Ishikawa (cell line): ENCODE measurements around the gene TMEM132D.

Experiments
- CEBPB ChIP-seq: IDR thresholded peaks from 2 replicates; pipeline ENCODE4 v1.6.1; 2012
- CREB1 ChIP-seq: IDR thresholded peaks from 2 replicates; pipeline ENCODE4 v1.6.1; 2012; ENCODE audit warnings: low read depth
- EGR1 ChIP-seq: IDR thresholded peaks from 2 replicates; pipeline ENCODE4 v1.6.1; 2012
- EP300 ChIP-seq: IDR thresholded peaks from 2 replicates; pipeline ENCODE4 v1.6.1; 2012; ENCODE audit warnings: borderline replicate concordance
- FOXM1 ChIP-seq: IDR thresholded peaks from 2 replicates; pipeline ENCODE4 v1.6.1; 2012; ENCODE audit warnings: low read depth, borderline replicate concordance
- NFIC ChIP-seq: IDR thresholded peaks from 2 replicates; pipeline ENCODE4 v1.6.1; 2012
- RAD21 ChIP-seq: IDR thresholded peaks from 2 replicates; pipeline ENCODE4 v1.6.1; 2012; ENCODE audit warnings: low read depth
- REST ChIP-seq: IDR thresholded peaks from 2 replicates; pipeline ENCODE4 v1.6.1; 2012; ENCODE audit warnings: low read depth, mild to moderate bottlenecking
- TAF1 ChIP-seq: IDR thresholded peaks from 2 replicates; pipeline ENCODE4 v1.6.1; 2012; ENCODE audit warnings: low read depth, mild to moderate bottlenecking
- TCF12 ChIP-seq: IDR thresholded peaks from 2 replicates; pipeline ENCODE4 v1.6.1; 2012; ENCODE audit warnings: low read depth
- TEAD4 ChIP-seq: IDR thresholded peaks from 2 replicates; pipeline ENCODE4 v1.6.1; 2012
- YY1 ChIP-seq: IDR thresholded peaks from 2 replicates; pipeline ENCODE4 v1.6.1; 2012; ENCODE audit warnings: low read depth
- ZBTB7A ChIP-seq: IDR thresholded peaks from 2 replicates; pipeline ENCODE4 v1.6.1; 2012; ENCODE audit warnings: low read depth
- TF ChIP-seq, protein P1 (sequence below): IDR thresholded peaks from 2 replicates; pipeline ENCODE4 v1.6.1; 2012
- TF ChIP-seq, protein P2 (sequence below): IDR thresholded peaks from 2 replicates; pipeline ENCODE4 v1.6.1; 2012

The TMEM132D gene

DNA sequence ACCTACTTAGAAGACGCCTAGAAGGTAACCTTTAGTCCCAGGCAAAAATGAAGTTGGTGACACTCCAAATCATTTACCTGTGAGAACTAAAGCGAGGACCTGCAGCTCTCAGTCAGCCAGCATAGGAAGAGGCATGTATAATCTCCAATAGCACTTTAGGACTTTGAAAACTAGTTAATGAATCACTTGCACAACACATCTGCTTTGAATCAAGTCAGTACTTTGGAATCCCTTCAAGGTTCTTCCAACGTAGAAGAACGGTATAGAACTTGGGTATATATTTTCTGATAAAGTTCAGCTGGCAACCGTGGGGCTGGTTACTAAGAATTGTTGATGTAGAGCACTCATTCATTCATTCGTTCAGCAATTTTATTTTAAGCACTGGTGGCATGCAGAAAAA, 251.9 kb downstream of the TMEM132D start:
- TF ChIP-seq CEBPB: no peak
- no peak for TF ChIP-seq TAF1
- TF ChIP-seq CREB1: no peak

DNA sequence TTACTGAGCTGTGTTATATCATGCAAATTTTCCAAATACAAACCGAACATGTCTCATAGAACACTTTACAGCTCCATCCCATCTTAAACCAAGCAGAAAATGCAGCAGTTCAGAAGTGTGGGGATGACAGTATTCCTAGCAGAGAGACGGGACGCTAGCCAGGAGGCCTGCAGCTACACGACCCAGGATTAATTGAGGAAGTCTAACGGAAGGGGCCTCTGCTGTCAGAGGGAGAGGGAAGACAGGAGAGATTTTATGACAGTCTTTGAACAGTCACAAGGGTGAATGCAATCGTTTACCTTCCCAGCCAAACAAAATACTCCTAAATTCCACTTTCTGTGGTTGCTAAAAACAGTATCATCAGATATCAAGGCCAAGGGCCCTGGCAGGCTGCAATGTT, 261.9 kb downstream of the TMEM132D start:
- TF ChIP-seq YY1: no peak
- TF ChIP-seq EGR1: no peak
- TF ChIP-seq, protein P1, sequence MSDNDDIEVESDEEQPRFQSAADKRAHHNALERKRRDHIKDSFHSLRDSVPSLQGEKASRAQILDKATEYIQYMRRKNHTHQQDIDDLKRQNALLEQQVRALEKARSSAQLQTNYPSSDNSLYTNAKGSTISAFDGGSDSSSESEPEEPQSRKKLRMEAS: no peak
- no peak for TF ChIP-seq TEAD4
- no peak for TF ChIP-seq RAD21
- no peak for TF ChIP-seq TAF1
- TF ChIP-seq TCF12: no peak
- no peak for TF ChIP-seq REST
- TF ChIP-seq, protein P2, sequence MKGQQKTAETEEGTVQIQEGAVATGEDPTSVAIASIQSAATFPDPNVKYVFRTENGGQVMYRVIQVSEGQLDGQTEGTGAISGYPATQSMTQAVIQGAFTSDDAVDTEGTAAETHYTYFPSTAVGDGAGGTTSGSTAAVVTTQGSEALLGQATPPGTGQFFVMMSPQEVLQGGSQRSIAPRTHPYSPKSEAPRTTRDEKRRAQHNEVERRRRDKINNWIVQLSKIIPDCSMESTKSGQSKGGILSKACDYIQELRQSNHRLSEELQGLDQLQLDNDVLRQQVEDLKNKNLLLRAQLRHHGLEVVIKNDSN: no peak
- TF ChIP-seq FOXM1: no peak
- no peak for TF ChIP-seq ZBTB7A
- no peak for TF ChIP-seq CEBPB
- no peak for TF ChIP-seq NFIC
- no peak for TF ChIP-seq CREB1
- TF ChIP-seq EP300: no peak

DNA sequence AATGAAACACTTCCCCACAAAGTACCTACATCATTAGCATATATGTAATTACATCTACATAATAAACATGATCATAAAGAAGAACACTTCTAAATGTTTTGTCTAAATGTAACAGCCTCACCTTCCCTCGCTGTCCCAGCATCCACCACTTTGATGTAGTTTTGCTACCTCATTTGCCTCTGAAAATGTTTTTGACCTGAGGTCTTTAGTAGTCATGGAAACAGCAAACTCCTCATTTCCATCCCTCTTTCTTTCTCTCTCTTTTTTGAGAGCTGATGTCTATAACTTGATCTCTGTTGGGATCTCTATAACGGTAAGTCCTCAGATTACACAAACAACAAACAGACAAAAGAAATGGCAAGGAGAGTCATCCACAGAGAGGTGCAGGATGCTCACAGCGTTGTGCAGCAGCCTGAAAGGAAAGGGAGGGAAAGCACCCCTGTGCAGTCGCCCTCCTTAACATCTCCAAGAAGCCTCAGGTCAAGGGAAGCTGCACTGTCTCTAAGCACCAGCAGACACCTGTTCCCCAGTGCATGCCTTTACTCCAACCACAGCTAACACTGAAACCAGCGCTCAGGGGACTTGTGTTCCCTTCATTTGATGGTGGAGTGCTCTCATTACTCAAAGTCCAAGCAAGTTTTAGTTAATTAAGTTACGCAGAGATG, 268.7 kb downstream of the TMEM132D start:
- TF ChIP-seq, protein P1: no peak

DNA sequence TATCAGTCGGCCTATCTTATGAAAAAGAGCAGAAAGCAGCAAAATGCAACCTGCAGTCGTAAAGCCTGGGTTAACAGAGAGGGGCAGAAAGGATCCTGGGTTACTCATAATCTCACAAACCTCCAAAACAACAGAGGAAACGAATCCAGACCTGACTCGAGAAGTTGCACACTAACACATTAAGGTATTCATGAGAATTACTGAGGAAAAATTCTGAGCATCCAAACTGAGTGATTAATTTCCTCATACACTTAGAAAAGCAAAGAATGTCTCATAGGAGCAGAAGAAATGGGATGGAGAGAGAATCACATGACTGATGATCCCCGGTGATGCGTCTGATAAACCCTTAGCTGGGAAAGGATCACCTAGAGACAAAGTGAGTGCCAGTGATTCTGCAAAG, 272.5 kb downstream of the TMEM132D start:
- no peak for TF ChIP-seq REST
- TF ChIP-seq, protein P2: no peak
- TF ChIP-seq CEBPB: no peak
- TF ChIP-seq NFIC: no peak
- TF ChIP-seq, protein P1: no peak
- no peak for TF ChIP-seq ZBTB7A
- TF ChIP-seq YY1: no peak
- no peak for TF ChIP-seq TCF12
- TF ChIP-seq CREB1: no peak
- no peak for TF ChIP-seq TEAD4
- TF ChIP-seq EP300: no peak
- no peak for TF ChIP-seq TAF1

DNA sequence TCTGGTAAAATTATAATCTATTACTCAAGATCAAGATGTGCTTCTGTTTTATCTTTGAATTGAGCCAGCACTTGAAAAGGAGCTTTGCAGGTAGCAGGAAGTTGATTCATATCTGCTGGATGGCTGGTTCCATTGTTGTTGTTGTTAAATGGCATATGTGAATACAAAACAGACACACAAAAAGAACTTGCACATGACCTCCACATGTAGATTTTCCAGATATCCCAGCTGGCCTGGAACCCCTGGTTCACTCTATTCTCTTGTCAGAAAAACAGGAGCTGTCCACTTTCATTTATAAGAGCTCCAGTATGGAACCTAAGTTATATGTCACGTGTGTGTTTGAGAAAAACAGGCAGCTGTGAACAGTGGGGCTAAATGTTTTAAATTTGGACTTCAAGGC, 273.9 kb downstream of the TMEM132D start:
- no peak for TF ChIP-seq CREB1
- TF ChIP-seq ZBTB7A: no peak
- TF ChIP-seq TCF12: no peak

- TF ChIP-seq EGR1: no peak
These were observed 281.3 kb downstream of the TMEM132D start for GRCh38 chr12:129622566-129622965.

- TF ChIP-seq, protein P1: no peak
- TF ChIP-seq NFIC (no peak), TAF1 (no peak), CEBPB (no peak), YY1 (no peak), REST (no peak), RAD21 (no peak), EGR1 (no peak), TEAD4 (no peak), CREB1 (no peak), ZBTB7A (no peak), TCF12 (no peak), FOXM1 (no peak), EP300 (no peak)
- TF ChIP-seq, protein P2: no peak
These were observed 284.6 kb downstream of the TMEM132D start for GRCh38 chr12:129619271-129619670.
